Measurements from ENCODE around the gene PSTPIP1.
A peak's percentile ranks its signal among the peaks of the same experiment; 100 is the strongest.

Gene PSTPIP1

GRCh38 chr15:77017091-77017660, 22.2 kb downstream of the PSTPIP1 start:
- Mint-ChIP-seq H3K36me3 (ENCODE audit: low read depth) (peaks cover 47% of the 10 kb centered on the region), H3K4me1 (ENCODE audit: low read depth) (peaks cover 100% of the 10 kb centered on the region), H3K27me3 (no peaks in the 10 kb centered on the region), H3K9me3 (no peaks in the 10 kb centered on the region), H3K4me3 (no peak overlapping the region), H3K27ac (peak overlapping the region; percentile 98)

DNA sequence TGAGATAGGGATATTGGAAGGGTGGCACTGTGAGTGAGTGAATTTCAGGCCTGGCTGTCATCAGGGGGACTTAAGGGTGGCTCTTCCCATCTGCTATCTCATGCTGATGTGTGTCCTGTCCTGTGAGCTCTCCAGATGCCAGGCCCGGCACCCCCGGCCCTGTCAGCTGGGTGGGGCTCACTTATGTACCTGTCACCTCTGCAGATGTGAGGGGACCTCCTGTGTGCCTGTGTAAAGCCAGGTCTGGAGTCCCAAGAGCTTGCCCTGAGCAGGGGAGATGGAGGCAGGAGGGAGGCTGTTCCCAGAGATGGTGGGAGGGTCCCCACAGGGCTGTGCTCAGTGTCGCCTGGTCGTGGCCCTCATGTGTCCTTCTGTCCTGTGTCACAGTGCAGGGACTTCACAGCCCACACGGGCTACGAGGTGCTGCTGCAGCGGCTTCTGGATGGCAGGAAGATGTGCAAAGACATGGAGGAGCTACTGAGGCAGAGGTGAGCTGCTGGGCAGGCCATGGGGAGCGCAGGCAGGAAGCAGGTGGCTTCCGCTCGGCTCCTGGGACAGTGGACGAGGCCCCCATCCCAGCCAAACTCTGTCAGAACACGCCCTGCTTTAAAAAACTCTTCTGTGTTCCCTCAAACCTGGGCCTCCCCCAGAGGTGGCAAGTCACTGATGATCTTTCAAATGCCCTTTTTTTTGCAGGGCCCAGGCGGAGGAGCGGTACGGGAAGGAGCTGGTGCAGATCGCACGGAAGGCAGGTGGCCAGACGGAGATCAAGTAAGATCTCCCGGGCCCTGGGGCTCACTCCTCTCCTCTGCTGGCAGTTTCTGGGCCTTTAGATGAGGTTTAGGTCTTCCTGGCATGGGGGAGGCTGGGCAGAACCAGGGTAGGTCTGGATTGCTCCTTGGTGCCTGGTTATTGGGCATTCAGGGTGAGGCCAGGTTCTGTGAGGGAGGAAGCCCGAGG, 23.1 kb downstream of the PSTPIP1 start:
- Mint-ChIP-seq H3K9me3 (no peaks in the 10 kb centered on the region), H3K27me3 (no peaks in the 10 kb centered on the region), H3K4me1 (ENCODE audit: low read depth) (peaks cover 100% of the 10 kb centered on the region), H3K4me3 (no peak overlapping the region), H3K36me3 (ENCODE audit: low read depth) (peaks cover 46% of the 10 kb centered on the region), H3K27ac (peak overlapping the region; percentile 98)

GRCh38 chr15:77018796-77019505, 24.0 kb downstream of the PSTPIP1 start:
- Mint-ChIP-seq H3K4me1 (ENCODE audit: low read depth) (peaks cover 100% of the 10 kb centered on the region), H3K27me3 (no peaks in the 10 kb centered on the region), H3K4me3 (peak overlapping the region; percentile 59), H3K36me3 (ENCODE audit: low read depth) (peaks cover 49% of the 10 kb centered on the region), H3K27ac (peak overlapping the region; percentile 98), H3K9me3 (no peaks in the 10 kb centered on the region)

GRCh38 chr15:77019521-77020331, 24.8 kb downstream of the PSTPIP1 start:
- H3K4me3 Mint-ChIP-seq: peak overlapping the region; percentile 59
- H3K27ac Mint-ChIP-seq: peak overlapping the region; percentile 98
- peaks cover 49% of the 10 kb centered on the region for H3K36me3 Mint-ChIP-seq (ENCODE audit: low read depth)
- no peaks in the 10 kb centered on the region for H3K9me3 Mint-ChIP-seq
- peaks cover 97% of the 10 kb centered on the region for H3K4me1 Mint-ChIP-seq (ENCODE audit: low read depth)
- no peaks in the 10 kb centered on the region for H3K27me3 Mint-ChIP-seq

DNA sequence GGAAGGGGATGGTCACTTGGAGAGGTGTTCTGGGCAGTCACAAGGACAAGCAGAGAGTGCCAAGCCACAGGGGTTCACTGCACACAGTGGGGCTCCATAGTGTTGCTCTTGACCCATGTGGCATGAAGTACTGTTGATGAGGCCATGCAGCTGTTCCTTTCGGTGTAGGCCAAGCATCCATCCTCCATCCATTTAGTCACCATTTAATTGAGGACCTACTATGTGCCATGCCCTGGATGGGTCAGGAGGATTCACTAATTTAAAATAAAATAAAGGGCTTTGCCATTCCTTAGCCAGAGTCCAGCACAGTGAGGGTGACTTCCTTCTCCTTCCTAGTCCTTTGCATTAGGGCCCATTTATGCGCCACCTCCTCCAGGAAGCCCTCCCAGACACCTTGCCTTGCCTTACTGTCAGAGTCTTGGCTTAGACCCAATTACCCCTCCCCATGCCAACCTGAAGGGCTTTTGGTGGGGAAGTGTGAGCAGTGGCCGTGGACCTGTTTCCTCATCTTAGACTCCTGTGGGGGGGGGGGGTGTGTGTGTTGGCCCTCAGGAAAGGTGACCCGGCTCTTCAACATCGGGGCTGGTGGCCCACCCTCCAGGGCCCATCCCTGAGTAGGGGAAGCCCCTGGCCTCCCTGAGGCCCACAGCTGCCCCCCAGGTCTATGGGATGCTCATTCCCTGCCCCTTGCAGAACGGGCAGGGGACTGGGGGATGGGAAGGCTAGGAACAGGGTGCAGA, 25.6 kb downstream of the PSTPIP1 start:
- Mint-ChIP-seq H3K4me3 (peak overlapping the region; percentile 59), H3K9me3 (no peaks in the 10 kb centered on the region), H3K36me3 (ENCODE audit: low read depth) (peaks cover 44% of the 10 kb centered on the region), H3K27ac (peak overlapping the region; percentile 98), H3K27me3 (no peaks in the 10 kb centered on the region), H3K4me1 (ENCODE audit: low read depth) (peaks cover 89% of the 10 kb centered on the region)

- Mint-ChIP-seq H3K4me3 (peak overlapping the region; percentile 35), H3K9me3 (no peaks in the 10 kb centered on the region), H3K27me3 (no peaks in the 10 kb centered on the region), H3K36me3 (ENCODE audit: low read depth) (peaks cover 44% of the 10 kb centered on the region), H3K4me1 (ENCODE audit: low read depth) (peaks cover 83% of the 10 kb centered on the region), H3K27ac (peak overlapping the region; percentile 98)
Measured at GRCh38 chr15:77021088-77021481, 26.2 kb downstream of the PSTPIP1 start.

GRCh38 chr15:77021803-77022381, 27.0 kb downstream of the PSTPIP1 start:
- Mint-ChIP-seq H3K9me3 (no peaks in the 10 kb centered on the region), H3K36me3 (ENCODE audit: low read depth) (peaks cover 44% of the 10 kb centered on the region), H3K4me3 (peak overlapping the region; percentile 57), H3K27ac (peak overlapping the region; percentile 98), H3K27me3 (no peaks in the 10 kb centered on the region), H3K4me1 (ENCODE audit: low read depth) (peaks cover 75% of the 10 kb centered on the region)

- Mint-ChIP-seq H3K9me3 (no peaks in the 10 kb centered on the region), H3K4me1 (ENCODE audit: low read depth) (peaks cover 65% of the 10 kb centered on the region), H3K4me3 (no peak overlapping the region), H3K27me3 (no peaks in the 10 kb centered on the region), H3K27ac (peak overlapping the region; percentile 98), H3K36me3 (ENCODE audit: low read depth) (peaks cover 44% of the 10 kb centered on the region)
Measured at GRCh38 chr15:77022646-77023575, 28.0 kb downstream of the PSTPIP1 start.

- Mint-ChIP-seq H3K27me3 (no peaks in the 10 kb centered on the region), H3K4me1 (ENCODE audit: low read depth) (peaks cover 57% of the 10 kb centered on the region), H3K27ac (peak overlapping the region; percentile 98), H3K9me3 (no peaks in the 10 kb centered on the region), H3K36me3 (ENCODE audit: low read depth) (peaks cover 40% of the 10 kb centered on the region), H3K4me3 (no peak overlapping the region)
Measured at GRCh38 chr15:77023576-77024272, 28.8 kb downstream of the PSTPIP1 start.

GRCh38 chr15:77024273-77025082, 29.6 kb downstream of the PSTPIP1 start:
- H3K4me1 Mint-ChIP-seq (ENCODE audit: low read depth): peaks cover 49% of the 10 kb centered on the region
- peaks cover 34% of the 10 kb centered on the region for H3K36me3 Mint-ChIP-seq (ENCODE audit: low read depth)
- H3K27me3 Mint-ChIP-seq: no peaks in the 10 kb centered on the region
- no peaks in the 10 kb centered on the region for H3K9me3 Mint-ChIP-seq
- no peak overlapping the region for H3K4me3 Mint-ChIP-seq
- peak overlapping the region; percentile 98 for H3K27ac Mint-ChIP-seq

- Mint-ChIP-seq H3K27me3 (no peaks in the 10 kb centered on the region), H3K4me1 (ENCODE audit: low read depth) (peaks cover 41% of the 10 kb centered on the region), H3K4me3 (no peak overlapping the region), H3K9me3 (no peaks in the 10 kb centered on the region), H3K27ac (peak overlapping the region; percentile 75), H3K36me3 (ENCODE audit: low read depth) (peaks cover 27% of the 10 kb centered on the region)
Measured at GRCh38 chr15:77025083-77025901, 30.4 kb downstream of the PSTPIP1 start.

Data from stimulated activated naive CD8-positive, alpha-beta T cell treated with anti-CD3 and anti-CD28 coated beads, Interleukin-15, Interleukin-2, amounts not matched to agents 100 ng/mL and 50 ng/mL, for 24 hours (primary cell).